ENCODE results near the gene EEF1AKMT1. TPM values are rescaled to one million over a fixed set of nuclear protein-coding genes. Genes with fewer than 3 reads are reported as not detected.

The EEF1AKMT1 gene
- total and polyA plus RNA-seq, 2 experiments from 2014 or later = 3.2 to 7.6 TPM

- TF ChIP-seq ZNF462 (CRISPR knock-in tag; IDR thresholded peaks at IDR 0.05) (no peak), STAT1 (IDR thresholded peaks at IDR 0.05; ENCODE audit: unreplicated experiment) (no peak), POLR2AphosphoS5 (IDR thresholded peaks at IDR 0.05; ENCODE audit: low read depth) (no peak), EZH2 (IDR thresholded peaks at IDR 0.05; ENCODE audit: low read depth, unreplicated experiment) (no peak), ETS1 (IDR thresholded peaks at IDR 0.05) (no peak), NANOG (IDR thresholded peaks at IDR 0.05; ENCODE audit: borderline replicate concordance) (no peak), ZNF331 (CRISPR knock-in tag; IDR thresholded peaks at IDR 0.05; ENCODE audit: low read depth) (no peak), CTCF (conservative IDR thresholded peaks at IDR 0.05; ENCODE audit: low read depth in 2 of 2) (no peak)
Observed at GRCh38 chr13:20718958-20719566, 54.7 kb downstream of the EEF1AKMT1 start (continued).

Measured in GM23338 (cell line).